ENCODE measurements around the gene ATP1A4.
A peak's percentile ranks its signal among the peaks of the same experiment; 100 is the strongest.

The ATP1A4 gene

DNA sequence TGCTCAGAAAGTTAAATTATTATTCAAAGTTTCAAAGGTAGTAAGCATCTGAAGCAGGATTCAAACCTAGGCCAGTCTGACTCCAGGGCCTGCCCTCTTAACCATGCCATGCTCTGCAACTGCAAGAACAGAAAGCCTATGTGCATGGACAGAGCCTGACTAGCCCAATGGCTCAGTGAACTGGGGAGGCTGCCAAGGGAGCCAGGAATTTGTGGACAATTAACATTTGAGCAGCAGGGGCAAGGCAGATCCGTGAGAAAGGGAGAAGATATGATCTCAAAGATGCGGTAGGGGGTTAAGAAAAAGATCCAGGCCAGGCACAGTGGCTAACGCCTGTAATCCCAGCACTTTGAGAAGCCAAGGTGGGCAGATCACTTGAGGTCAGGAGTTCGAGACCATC is 6.5 kb upstream of the ATP1A4 start:
- DNase-seq (ENCODE audit: low read depth in 2 of 2): no peak

DNA sequence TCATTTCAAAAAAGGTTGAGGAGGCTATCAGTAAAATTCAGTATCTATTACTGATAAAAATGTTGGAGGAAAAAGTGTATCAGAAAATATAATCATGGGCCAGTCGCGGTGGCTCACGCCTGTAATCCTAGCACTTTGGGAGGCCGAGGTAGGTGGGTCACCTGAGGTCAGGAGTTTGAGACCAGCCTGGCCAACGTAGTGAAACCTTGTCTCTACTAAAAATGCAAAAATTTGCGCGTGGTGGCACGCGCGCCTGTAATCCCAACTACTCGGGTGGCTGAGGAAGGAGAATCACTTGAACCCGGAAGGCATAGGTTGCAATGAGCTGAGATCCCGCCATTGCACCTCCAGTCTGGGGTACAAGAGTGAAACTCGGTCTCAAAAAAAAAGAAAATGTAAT is 5.3 kb upstream of the ATP1A4 start:
- no peak for DNase-seq (ENCODE audit: low read depth in 2 of 2)

GRCh38 chr1:160148121-160148520 is 3.3 kb upstream of the ATP1A4 start:
- DNase-seq (ENCODE audit: low read depth in 2 of 2): no peak

DNA sequence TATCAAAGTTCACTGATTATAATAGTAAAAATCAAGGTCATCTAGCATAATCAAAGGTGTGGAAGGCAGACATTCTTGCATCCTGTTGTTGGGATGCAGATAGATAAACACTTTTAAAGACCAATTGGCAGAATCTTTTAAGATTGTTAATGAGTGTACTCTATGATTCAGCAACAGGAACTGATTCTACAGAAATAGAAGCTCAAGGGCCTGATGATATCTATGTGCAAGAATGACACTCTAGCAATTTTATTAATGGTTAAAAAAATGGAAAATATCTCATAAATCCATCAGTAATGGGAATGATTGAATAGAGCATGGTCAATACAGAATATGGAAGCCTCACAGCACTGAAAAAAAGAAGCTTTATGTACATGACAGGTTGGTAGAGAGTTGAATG is 2.2 kb upstream of the ATP1A4 start:
- DNase-seq (ENCODE audit: low read depth in 2 of 2): no peak

GRCh38 chr1:160149716-160150115 is 1.7 kb upstream of the ATP1A4 start:
- DNase-seq (ENCODE audit: low read depth in 2 of 2): no peak

GRCh38 chr1:160154790-160155189 is 3.4 kb downstream of the ATP1A4 start:
- no peak for DNase-seq (ENCODE audit: low read depth in 2 of 2)

DNA sequence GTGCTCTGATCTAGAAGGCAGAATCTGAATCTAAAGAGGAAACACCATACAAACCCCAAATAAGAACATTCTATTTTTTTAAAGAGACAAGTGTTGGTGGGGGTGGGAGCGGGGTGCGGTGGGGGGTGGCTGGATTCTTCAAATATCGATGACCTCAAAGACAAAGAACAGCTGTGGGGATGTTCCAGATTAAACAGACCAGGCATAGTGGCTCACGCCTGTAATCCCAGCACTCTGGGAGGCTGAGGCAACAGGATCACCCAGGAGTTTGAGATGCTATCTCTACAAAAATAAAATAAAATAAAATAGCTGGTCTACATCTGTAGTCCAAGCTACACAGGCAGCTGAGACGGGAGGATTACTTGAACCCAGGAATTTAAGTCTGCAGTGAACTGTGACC is 5.0 kb downstream of the ATP1A4 start:
- DNase-seq (ENCODE audit: low read depth in 2 of 2): no peak

DNA sequence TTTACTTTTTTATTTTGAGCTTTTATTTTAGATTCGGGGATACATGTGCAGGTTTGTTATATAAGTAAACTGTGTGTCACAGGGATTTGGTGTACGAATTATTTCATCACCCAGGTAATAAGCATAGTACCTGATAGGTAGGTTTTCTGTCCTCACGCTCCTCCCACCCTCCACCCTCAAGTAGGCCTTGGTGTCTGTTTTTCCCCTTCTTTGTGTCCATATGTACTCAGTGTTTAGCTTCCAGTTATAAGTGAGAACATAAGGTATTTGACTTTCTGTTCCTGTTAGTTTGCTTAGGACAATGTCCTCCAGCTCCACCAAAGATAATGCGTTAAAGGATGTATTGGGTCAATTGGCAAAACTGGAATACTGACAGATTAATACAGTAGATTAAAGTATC is 5.8 kb downstream of the ATP1A4 start:
- no peak for DNase-seq (ENCODE audit: low read depth in 2 of 2)

DNA sequence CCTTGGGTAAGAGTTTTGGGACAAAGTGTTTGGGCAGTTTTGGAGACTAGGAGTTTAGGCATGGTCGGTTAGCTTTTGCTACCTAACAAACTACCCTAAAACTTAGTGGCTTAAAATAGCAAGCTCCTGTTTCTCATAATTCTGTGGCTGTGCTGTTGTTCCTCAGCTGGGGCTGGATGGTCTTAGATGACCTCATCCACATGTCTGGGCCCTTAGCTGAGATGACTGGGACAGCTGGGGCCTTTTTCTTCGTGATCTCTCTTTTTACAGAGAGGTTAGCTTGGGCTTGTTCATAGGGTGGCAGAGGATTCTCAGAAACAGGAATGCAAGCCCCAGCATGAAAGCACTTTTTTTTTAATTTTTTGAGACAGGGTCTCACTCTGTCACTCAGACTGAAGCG is 6.6 kb downstream of the ATP1A4 start:
- DNase-seq (ENCODE audit: low read depth in 2 of 2): no peak

DNA sequence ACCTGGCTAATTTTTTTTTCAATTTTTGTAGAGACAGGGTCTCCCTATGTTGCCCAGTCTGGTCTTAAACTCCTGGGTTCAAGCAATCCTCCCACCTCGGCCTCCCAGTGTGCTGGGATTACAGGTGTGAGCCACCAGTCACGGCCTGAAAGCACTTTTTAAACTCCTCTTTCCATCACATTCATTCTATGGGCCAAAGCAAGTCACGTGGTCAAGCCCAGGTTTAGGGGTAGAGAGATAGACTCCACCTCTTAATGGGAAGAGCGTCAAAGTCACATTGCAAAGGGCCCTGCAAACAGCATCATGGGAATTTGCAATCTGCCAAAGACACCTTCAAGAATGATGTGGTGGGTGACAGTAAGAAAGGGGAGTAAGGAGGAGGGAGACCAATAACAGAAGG is 7.1 kb downstream of the ATP1A4 start:
- no peak for DNase-seq (ENCODE audit: low read depth in 2 of 2)

DNA sequence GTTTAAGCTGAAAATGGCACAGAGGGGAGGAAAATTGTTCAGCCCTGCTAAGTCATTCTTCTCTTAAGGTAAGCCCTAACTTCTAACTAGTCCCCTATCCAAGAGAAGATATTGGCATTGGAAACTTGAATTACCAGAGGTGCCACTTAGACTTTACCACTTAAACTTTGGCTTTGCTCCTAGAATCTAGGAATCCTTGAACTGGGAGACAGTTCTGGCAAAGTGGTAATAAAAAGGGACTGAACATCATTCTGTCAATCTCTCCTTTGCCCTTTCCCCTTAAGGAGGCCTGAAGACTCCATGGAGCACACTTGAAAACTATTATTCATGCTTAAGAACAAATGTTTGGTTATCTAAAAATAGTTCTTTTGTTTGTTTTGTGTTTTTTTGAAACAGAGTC is 8.4 kb downstream of the ATP1A4 start:
- no peak for DNase-seq (ENCODE audit: low read depth in 2 of 2)

DNA sequence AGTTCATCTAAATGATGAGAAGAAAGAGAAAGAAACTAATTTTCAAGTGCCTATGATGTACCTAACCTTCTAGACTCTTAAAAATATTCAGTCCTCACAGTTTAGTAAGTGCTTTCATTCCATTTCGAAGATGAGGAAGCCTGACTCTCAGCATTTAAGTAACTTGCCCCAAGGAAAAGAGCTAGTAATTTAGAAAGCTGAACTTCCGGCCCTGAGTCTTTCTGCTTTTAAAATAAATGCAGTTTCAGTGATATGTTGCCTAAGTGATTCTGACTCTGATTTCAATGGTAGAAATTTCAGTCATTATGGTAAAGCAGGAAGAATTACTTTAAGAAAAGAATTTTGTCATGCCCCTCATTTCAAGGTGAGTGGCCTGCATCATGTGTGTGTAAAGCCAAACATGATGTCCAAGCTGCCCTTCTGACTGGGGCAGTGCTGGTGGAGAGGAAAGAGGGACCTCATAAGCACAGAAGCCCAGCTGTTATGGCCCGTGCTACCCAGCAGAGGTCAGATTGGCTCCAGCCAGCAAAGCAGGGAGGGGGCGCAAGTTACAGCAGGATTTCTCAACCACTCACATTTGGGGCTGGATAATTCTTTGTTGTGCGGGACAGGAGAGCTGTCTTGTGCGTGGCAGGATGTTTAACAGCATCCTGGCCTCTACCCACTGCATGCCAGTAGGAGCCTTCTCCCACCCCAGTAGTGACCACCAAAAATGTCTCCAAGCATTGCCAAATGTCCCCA is 10.7 kb downstream of the ATP1A4 start:
- DNase-seq (ENCODE audit: low read depth in 2 of 2): no peak

DNA sequence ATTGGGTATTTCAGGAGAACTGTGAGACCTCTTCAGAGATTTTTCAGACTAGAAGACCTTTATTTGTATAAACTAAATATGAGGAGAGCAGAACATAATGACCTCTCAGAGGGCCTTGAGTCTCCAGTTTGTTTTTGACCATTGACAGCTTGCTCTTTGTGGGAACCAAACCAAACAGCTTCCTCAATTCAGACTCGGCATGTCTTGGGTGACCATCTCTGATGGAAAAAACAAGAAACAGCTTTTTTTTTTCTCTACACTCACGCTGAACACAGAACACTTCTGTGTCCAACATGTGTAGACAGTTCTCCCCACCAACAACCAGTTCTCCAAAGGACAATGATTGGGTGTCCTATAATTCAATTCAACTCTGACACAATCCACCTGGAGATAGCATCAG is 11.5 kb downstream of the ATP1A4 start:
- DNase-seq (ENCODE audit: low read depth in 2 of 2): no peak

GRCh38 chr1:160163615-160164014 is 12.2 kb downstream of the ATP1A4 start:
- DNase-seq (ENCODE audit: low read depth in 2 of 2): no peak

GRCh38 chr1:160164121-160164520 is 12.7 kb downstream of the ATP1A4 start:
- no peak for DNase-seq (ENCODE audit: low read depth in 2 of 2)

GRCh38 chr1:160166166-160166868 is 14.9 kb downstream of the ATP1A4 start:
- DNase-seq (ENCODE audit: low read depth in 2 of 2): no peak

GRCh38 chr1:160167056-160167455 is 15.7 kb downstream of the ATP1A4 start:
- no peak for DNase-seq (ENCODE audit: low read depth in 2 of 2)

- no peak for DNase-seq (ENCODE audit: low read depth in 2 of 2)
Observed at GRCh38 chr1:160167580-160167979, 16.2 kb downstream of the ATP1A4 start.

GRCh38 chr1:160168016-160168415 is 16.6 kb downstream of the ATP1A4 start:
- DNase-seq (ENCODE audit: low read depth in 2 of 2): no peak

DNA sequence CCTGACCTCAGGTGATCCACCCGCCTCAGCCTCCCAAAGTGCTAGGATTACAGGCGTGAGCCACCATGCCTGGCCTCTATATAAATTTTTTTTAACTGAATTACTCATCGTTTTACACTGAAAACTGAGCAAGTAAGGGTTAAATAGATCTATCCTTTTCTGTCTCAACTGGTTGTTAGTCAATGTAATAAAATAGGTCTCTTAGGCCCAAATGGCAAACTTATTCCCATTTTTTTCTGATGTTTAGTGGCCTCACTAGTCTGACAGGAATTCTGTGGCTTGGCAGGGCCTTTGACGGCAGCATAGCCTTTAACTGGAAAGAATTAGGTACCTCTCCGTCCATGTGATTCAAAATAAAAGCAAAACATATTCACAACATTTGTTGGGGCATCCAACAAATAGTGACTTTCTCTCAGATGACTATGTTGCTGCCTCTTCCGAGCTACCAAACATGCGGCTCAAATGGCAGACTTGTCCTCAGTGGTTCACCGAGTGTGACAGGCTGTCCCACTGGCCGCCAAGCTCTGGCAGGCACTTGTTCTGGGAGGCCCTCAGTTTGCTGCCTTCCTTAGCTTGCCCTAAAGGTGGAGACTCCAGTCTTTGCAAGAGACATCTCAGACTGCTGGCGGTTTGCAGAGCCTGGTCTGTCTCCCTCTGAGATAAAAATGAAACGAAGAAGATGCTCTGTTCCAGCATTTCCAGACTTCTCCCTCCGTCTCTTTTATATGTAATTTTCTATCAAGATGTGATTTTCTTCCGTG is 17.4 kb downstream of the ATP1A4 start:
- no peak for DNase-seq (ENCODE audit: low read depth in 2 of 2)

DNA sequence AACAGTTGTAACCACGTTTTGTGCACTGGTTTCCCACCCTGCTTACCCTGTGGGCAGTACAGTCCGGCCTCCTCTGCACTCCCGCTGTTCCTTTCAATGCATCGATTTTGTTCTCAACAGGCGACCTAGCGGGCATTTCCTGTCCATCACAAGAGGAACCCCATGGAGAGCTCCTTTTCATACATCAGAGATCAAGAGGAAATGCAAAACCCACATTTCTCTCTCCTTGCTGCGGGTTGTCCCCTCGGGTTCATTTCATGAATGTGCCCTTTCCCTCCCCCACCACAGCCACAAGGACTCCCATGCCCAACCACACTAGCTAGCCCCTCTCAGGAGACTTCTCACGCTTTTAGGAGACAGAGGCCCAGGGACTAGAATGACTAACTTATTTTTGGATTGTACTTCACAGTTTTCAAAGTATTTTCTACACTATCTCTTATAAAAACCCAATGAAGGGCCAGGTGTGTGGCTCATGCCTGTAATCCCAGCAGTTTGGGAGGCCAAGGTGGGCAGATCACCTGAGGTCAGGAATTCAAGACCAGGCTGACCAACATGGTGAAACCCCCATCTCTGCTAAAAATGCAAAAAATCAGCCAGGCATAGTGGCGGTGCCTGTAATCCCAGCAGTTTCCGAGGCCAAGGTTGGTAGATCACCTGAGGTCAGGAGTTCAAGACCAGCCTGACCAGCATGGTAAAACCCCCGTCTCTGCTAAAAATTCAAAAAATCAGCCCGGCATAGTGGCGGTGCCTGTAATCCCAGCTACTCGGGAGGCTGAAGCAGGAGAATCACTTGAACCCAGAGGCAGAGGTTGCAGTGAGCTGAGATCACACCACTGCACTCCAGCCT is 18.4 kb downstream of the ATP1A4 start:
- DNase-seq (ENCODE audit: low read depth in 2 of 2): peak in 1 of 2 donors; percentile 23

DNA sequence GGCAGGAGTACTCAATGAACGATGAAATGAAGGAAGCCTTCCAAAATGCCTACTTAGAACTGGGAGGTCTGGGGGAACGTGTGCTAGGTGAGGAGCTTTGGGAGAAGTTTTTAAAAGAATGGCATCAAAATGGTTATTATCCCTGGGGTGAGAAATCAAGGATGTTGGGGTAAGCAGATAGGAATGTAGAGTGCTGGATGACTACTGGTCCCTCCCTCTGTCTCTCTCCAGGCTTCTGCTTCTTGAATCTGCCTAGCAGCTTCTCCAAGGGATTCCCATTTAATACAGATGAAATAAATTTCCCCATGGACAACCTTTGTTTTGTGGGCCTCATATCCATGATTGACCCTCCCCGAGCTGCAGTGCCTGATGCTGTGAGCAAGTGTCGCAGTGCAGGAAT is 20.0 kb downstream of the ATP1A4 start:
- DNase-seq (ENCODE audit: low read depth in 2 of 2): no peak

Data from stimulated activated CD8-positive, alpha-beta memory T cell treated with anti-CD3 and anti-CD28 coated beads, Interleukin-2, amount 100 ng/mL, for 48 hours (primary cell).